HCT116 (cell line): ENCODE measurements around the gene ANKRD13B.

Experiments used
- ATF3 ChIP-seq: IDR thresholded peaks from 2 replicates; pipeline ENCODE4 v1.6.1; 2012
- CEBPB ChIP-seq: IDR thresholded peaks from 2 replicates; pipeline ENCODE4 v1.6.1; 2012; ENCODE audit warnings: low read depth
- CTCF ChIP-seq, 3 experiments: fragments of 200-600 bp in 1 of 3; sonication (generic) in 1 of 3; IDR thresholded peaks in 2 of 3; conservative IDR thresholded peaks in 1 of 3; 2 replicates each; pipeline ENCODE4 v1.5.1; 2012 to 2017; ENCODE audit warnings: low read depth in 2 of 3, low read length in 2 of 3, antibody characterized with exemption in 1 of 3, borderline replicate concordance in 1 of 3, control low read depth in 1 of 3, mild to moderate bottlenecking in 1 of 3, mixed read lengths in 1 of 3, mixed run types in 1 of 3, moderate library complexity in 1 of 3; ENCODE audit not compliant: insufficient read depth in 1 of 3
- POLR2A ChIP-seq: IDR thresholded peaks from 2 replicates; pipeline ENCODE4 v1.7.0; 2011; ENCODE audit warnings: borderline replicate concordance; ENCODE audit not compliant: insufficient read depth, insufficient read length; ENCODE audit errors: extremely low read depth
- POLR2AphosphoS5 ChIP-seq: IDR thresholded peaks from 2 replicates; pipeline ENCODE4 v1.6.1; 2011; ENCODE audit warnings: mild to moderate bottlenecking, low read depth, low read length, moderate library complexity
- REST ChIP-seq: IDR thresholded peaks from 2 replicates; pipeline ENCODE4 v1.6.1; 2012; ENCODE audit warnings: low read depth

GRCh38 chr17:29568331-29569244 is 24.3 kb upstream of the ANKRD13B start, which contains the start of gene TP53I13:
- TF ChIP-seq CTCF (IDR thresholded peaks at IDR 0.05 in 2 of 3, conservative IDR thresholded peaks at IDR 0.05 in 1 of 3; ENCODE audit: borderline replicate concordance in 1 of 3, insufficient read depth in 1 of 3, low read depth in 2 of 3, low read length in 2 of 3): no peak
- TF ChIP-seq POLR2AphosphoS5: peak; percentile 81
- no peak for TF ChIP-seq REST
- no peak for TF ChIP-seq CEBPB
- no peak for TF ChIP-seq ATF3
- TF ChIP-seq POLR2A: peak; percentile 47
